CD14-positive monocyte (primary cell): ENCODE results near the gene SLC46A3. TPM values are rescaled to one million over a fixed set of nuclear protein-coding genes. Genes with fewer than 3 reads are reported as not detected.

Experiments
- DNase-seq, 3 donors: peaks; one replicate each; pipeline ENCODE4 v3.0.0-alpha.2; 2011 to 2022
- H2AFZ ChIP-seq: 2 replicates; pipeline ENCODE4 v1.6.0; 2012; ENCODE audit warnings: mild to moderate bottlenecking, low read depth, low read length, inconsistent platforms; ENCODE audit not compliant: insufficient read depth, poor library complexity, severe bottlenecking
- H3K27ac ChIP-seq, 2 donors: 1 replicate in 1 of 2; 2 replicates in 1 of 2; pipeline ENCODE4 v1.5.1; 2012 to 2013; ENCODE audit warnings: low read length in 2 of 2, control low read depth in 1 of 2, inconsistent platforms in 1 of 2, low read depth in 1 of 2, mild to moderate bottlenecking in 1 of 2
- H3K27me3 ChIP-seq, 2 donors: one replicate each; pipeline versions ENCODE4 v1.6.0 to v1.6.1; 2011 to 2013; ENCODE audit warnings: low read length in 2 of 2; ENCODE audit not compliant: control insufficient read depth in 2 of 2, insufficient read depth in 2 of 2
- H3K36me3 ChIP-seq, 2 donors: replicated peaks in 1 of 2; 1 replicate in 1 of 2; 2 replicates in 1 of 2; pipeline versions ENCODE4 v1.5.1 to v1.6.1; 2012 to 2013; ENCODE audit warnings: low read length in 2 of 2, control low read depth in 1 of 2, inconsistent platforms in 1 of 2, mild to moderate bottlenecking in 1 of 2; ENCODE audit not compliant: insufficient read depth in 2 of 2, control insufficient read depth in 1 of 2
- H3K4me1 ChIP-seq, 2 donors: 1 replicate in 1 of 2; 2 replicates in 1 of 2; pipeline versions ENCODE4 v1.5.1 to v1.6.1; 2012 to 2013; ENCODE audit warnings: low read length in 2 of 2, control low read depth in 1 of 2, inconsistent platforms in 1 of 2, mild to moderate bottlenecking in 1 of 2, moderate library complexity in 1 of 2; ENCODE audit not compliant: insufficient read depth in 2 of 2, control insufficient read depth in 1 of 2
- H3K4me2 ChIP-seq: replicated peaks from 2 replicates; pipeline ENCODE3; 2012; ENCODE audit warnings: low read length, moderate library complexity, mild to moderate bottlenecking; ENCODE audit not compliant: poor library complexity, severe bottlenecking; ENCODE audit errors: extremely low read depth
- H3K4me3 ChIP-seq, 3 experiments: fragments of 200-600 bp in 1 of 3; sonication (generic) in 1 of 3; replicated peaks in 1 of 3; 1 replicate in 2 of 3; 2 replicates in 1 of 3; pipeline ENCODE4 v1.5.1; 2011 to 2013; ENCODE audit warnings: low read length in 3 of 3, mild to moderate bottlenecking in 3 of 3, control low read depth in 2 of 3, low read depth in 2 of 3, inconsistent platforms in 1 of 3, moderate library complexity in 1 of 3
- H3K79me2 ChIP-seq: 2 replicates; pipeline ENCODE4 v1.6.0; 2012; ENCODE audit warnings: mild to moderate bottlenecking, control low read depth, inconsistent platforms, low read length, moderate library complexity; ENCODE audit not compliant: insufficient read depth
- H3K9ac ChIP-seq: 2 replicates; pipeline ENCODE4 v1.6.0; 2017; ENCODE audit warnings: low read length, mild to moderate bottlenecking; ENCODE audit not compliant: insufficient read depth, poor library complexity, severe bottlenecking
- H3K9me3 ChIP-seq, 2 donors: replicated peaks in 1 of 2; 1 replicate in 1 of 2; 2 replicates in 1 of 2; pipeline versions ENCODE4 v1.5.1 to v1.6.1; 2012 to 2013; ENCODE audit warnings: low read length in 2 of 2, control low read depth in 1 of 2; ENCODE audit not compliant: control insufficient read depth in 1 of 2, insufficient read depth in 1 of 2
- H4K20me1 ChIP-seq: 2 replicates; pipeline ENCODE4 v1.6.0; 2012; ENCODE audit warnings: mild to moderate bottlenecking, low read length, control low read depth, moderate library complexity; ENCODE audit not compliant: insufficient read depth
- H3K27ac Mint-ChIP-seq, 7 donors: one replicate each; pipeline ENCODE4 v1.8.0; 2020; ENCODE audit warnings: mild to moderate bottlenecking in 7 of 7, mixed read lengths in 7 of 7, moderate library complexity in 6 of 7, inconsistent platforms in 2 of 7
- H3K27me3 Mint-ChIP-seq, 3 donors: one replicate each; pipeline ENCODE4 v1.8.0; 2021 to 2022; ENCODE audit warnings: low read depth in 3 of 3, mild to moderate bottlenecking in 3 of 3, mixed read lengths in 3 of 3, moderate library complexity in 3 of 3, inconsistent platforms in 1 of 3
- H3K36me3 Mint-ChIP-seq, 2 donors: one replicate each; pipeline ENCODE4 v1.8.0; 2020; ENCODE audit warnings: mixed read lengths in 2 of 2, inconsistent platforms in 1 of 2, mild to moderate bottlenecking in 1 of 2
- H3K4me1 Mint-ChIP-seq: one replicate; pipeline ENCODE4 v1.8.0; 2020; ENCODE audit warnings: mild to moderate bottlenecking, mixed read lengths
- H3K4me3 Mint-ChIP-seq, 2 donors: one replicate each; pipeline ENCODE4 v1.8.0; 2020; ENCODE audit warnings: mild to moderate bottlenecking in 2 of 2, mixed read lengths in 2 of 2, moderate library complexity in 1 of 2
- H3K9me3 Mint-ChIP-seq, 7 donors: one replicate each; pipeline ENCODE4 v1.8.0; 2020 to 2022; ENCODE audit warnings: mixed read lengths in 7 of 7, mild to moderate bottlenecking in 6 of 7, moderate library complexity in 6 of 7, inconsistent platforms in 2 of 7
- WGBS: methylation state at CpG from one replicate; pipeline ENCODE4 v1.1.5; 2013; ENCODE audit warnings: missing lambda C conversion rate; ENCODE audit not compliant: insufficient coverage; 5-methylcytosine and 5-hydroxymethylcytosine counted together
- intact Hi-C, 2 donors: fragments of 100-400 bp; cut with micrococcal nuclease; formaldehyde crosslinking; loops; one replicate each; pipeline versions ENCODE4 v1.15.0 to v1.15.1; 2023
- polyA plus RNA-seq, 3 donors: library from polyadenylated mRNA; depleted of rRNA in 1 of 3; unstranded in 2 of 3; stranded (reverse) in 1 of 3; fragments of 300-500 nt in 2 of 3; fragments of >200 nt in 1 of 3; fragmentation: Illumina TruSeq in 2 of 3; gene quantifications; 1 replicate in 2 of 3; 2 replicates in 1 of 3; pipeline ENCODE4 v1.2.3, GENCODE V29; 2012 to 2021
- TF ChIP-seq, protein P1 (sequence below): fragments of 200-600 bp; IDR thresholded peaks from one replicate; pipeline ENCODE4 v1.8.0; 2022; ENCODE audit warnings: antibody characterized with exemption, mild to moderate bottlenecking

The SLC46A3 gene
- polyA plus RNA-seq, 3 donors, result 8.2 to 21.1 (median 13.8) TPM

GRCh38 chr13:28710161-28710560 lies 8.6 kb downstream of the SLC46A3 start:
- Histone ChIP-seq H3K9me3 (no peaks in the 10 kb centered on the region), H3K27me3 (no peaks in the 10 kb centered on the region), H3K9ac (no peak overlapping the region), H3K27ac (no peak overlapping the region), H2AFZ (no peak overlapping the region), H3K36me3 (peaks cover 7 to 32% of the 10 kb centered on the region in 2 donors), H3K4me1 (peaks cover 15 to 20% of the 10 kb centered on the region in 2 donors), H4K20me1 (no peaks in the 10 kb centered on the region), H3K4me3 (no peak overlapping the region), H3K4me2 (no peak overlapping the region), H3K79me2 (no peaks in the 10 kb centered on the region)
- H3K27ac Mint-ChIP-seq, result peak overlapping the region in 3 of 7 donors; percentile 30 to 57 (median 31)
- DNase-seq, result no peak
- peaks cover 0 to 3% (median 0%) of the 10 kb centered on the region in 7 donors for H3K9me3 Mint-ChIP-seq
- H3K4me3 Mint-ChIP-seq, result no peak overlapping the region
- TF ChIP-seq, protein P1, sequence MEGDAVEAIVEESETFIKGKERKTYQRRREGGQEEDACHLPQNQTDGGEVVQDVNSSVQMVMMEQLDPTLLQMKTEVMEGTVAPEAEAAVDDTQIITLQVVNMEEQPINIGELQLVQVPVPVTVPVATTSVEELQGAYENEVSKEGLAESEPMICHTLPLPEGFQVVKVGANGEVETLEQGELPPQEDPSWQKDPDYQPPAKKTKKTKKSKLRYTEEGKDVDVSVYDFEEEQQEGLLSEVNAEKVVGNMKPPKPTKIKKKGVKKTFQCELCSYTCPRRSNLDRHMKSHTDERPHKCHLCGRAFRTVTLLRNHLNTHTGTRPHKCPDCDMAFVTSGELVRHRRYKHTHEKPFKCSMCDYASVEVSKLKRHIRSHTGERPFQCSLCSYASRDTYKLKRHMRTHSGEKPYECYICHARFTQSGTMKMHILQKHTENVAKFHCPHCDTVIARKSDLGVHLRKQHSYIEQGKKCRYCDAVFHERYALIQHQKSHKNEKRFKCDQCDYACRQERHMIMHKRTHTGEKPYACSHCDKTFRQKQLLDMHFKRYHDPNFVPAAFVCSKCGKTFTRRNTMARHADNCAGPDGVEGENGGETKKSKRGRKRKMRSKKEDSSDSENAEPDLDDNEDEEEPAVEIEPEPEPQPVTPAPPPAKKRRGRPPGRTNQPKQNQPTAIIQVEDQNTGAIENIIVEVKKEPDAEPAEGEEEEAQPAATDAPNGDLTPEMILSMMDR, result no peak
- H3K36me3 Mint-ChIP-seq, result peaks cover 22 to 35% of the 10 kb centered on the region in 2 donors
- H3K4me1 Mint-ChIP-seq, result peaks cover 18% of the 10 kb centered on the region
- intact Hi-C loops, result loop anchor here in 1 of 2 donors (10.0 kb wide), 1 partner anchor 55 kb away; the partner anchor contains the start of gene POMP
- no CpG with 5 or more reads among the region's 4 CpGs for WGBS
- H3K27me3 Mint-ChIP-seq, result no peaks in the 10 kb centered on the region

- Mint-ChIP-seq H3K27me3 (no peaks in the 10 kb centered on the region), H3K27ac (peak overlapping the region; percentile 60 to 90 (median 76)), H3K4me1 (peaks cover 28% of the 10 kb centered on the region), H3K9me3 (peaks cover 0 to 3% (median 0%) of the 10 kb centered on the region in 7 donors), H3K4me3 (peak overlapping the region in 1 of 2 donors; percentile 57), H3K36me3 (peaks cover 26 to 31% of the 10 kb centered on the region in 2 donors)
- no peaks in the 10 kb centered on the region for H4K20me1 ChIP-seq
- peak; percentile 73 to 88 (median 78) for DNase-seq
- H3K4me3 ChIP-seq, result peak overlapping the region in 2 of 3 experiments; percentile 22 to 52
- H3K27me3 ChIP-seq, result no peaks in the 10 kb centered on the region
- no peaks in the 10 kb centered on the region for H3K9me3 ChIP-seq
- peak overlapping the region; percentile 64 for H3K4me2 ChIP-seq
- H3K4me1 ChIP-seq, result peaks cover 26 to 31% of the 10 kb centered on the region in 2 donors
- H3K9ac ChIP-seq, result no peak overlapping the region
- WGBS, result 0% methylated on average over 1 of the region's 5 CpGs
- H3K36me3 ChIP-seq, result peaks cover 8 to 28% of the 10 kb centered on the region in 2 donors
- TF ChIP-seq, protein P1, result no peak
- no peaks in the 10 kb centered on the region for H3K79me2 ChIP-seq
- intact Hi-C loops, result no loop called here
- no peak overlapping the region for H2AFZ ChIP-seq
- H3K27ac ChIP-seq, result peak overlapping the region in 1 of 2 donors; percentile 69
Observed at GRCh38 chr13:28707629-28708427, 10.9 kb downstream of the SLC46A3 start.
